ENCODE measurements around the gene PPIA.

DNA sequence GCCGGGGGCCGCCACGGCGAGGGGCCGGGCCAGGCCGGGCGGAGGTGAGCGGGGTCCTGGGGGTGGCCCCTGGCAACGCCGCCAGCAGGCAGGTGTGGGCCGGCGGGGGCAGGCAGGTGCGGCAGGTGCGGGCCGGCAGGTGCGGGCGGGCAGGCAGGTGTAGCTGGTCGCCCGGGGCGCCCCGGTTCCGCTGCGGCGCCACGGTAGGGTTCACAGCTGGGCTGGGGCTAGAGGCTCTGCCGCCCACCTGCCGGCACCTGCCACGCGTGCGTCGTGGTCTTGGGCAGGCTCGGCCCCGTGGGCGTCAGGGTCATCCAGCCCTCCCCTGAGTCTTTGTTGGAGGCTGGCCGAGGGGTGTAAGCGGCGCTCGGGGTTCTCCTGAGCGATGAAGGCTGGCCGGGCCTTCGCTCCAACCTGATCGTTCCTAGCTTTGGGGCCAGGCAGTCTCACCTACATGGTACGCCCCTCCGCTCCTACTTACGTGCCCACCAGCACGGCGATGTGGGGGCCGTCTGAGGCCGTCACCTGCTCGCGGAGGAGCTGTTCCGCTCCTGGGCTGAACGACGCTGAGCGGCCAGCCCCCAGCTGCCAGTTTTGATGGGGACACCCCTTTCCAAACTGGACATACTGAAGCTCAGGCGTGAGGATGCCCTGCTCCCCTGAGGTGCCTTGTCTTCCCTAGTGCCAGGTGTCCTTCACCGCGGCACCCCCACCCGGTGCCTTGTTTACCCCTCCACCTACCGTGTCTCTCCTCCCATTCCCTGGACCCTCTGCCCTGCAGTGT, 47.3 kb upstream of the PPIA start:
- TF ChIP-seq, protein P1, sequence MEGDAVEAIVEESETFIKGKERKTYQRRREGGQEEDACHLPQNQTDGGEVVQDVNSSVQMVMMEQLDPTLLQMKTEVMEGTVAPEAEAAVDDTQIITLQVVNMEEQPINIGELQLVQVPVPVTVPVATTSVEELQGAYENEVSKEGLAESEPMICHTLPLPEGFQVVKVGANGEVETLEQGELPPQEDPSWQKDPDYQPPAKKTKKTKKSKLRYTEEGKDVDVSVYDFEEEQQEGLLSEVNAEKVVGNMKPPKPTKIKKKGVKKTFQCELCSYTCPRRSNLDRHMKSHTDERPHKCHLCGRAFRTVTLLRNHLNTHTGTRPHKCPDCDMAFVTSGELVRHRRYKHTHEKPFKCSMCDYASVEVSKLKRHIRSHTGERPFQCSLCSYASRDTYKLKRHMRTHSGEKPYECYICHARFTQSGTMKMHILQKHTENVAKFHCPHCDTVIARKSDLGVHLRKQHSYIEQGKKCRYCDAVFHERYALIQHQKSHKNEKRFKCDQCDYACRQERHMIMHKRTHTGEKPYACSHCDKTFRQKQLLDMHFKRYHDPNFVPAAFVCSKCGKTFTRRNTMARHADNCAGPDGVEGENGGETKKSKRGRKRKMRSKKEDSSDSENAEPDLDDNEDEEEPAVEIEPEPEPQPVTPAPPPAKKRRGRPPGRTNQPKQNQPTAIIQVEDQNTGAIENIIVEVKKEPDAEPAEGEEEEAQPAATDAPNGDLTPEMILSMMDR (IDR thresholded peaks at IDR 0.05): no peak
- TF ChIP-seq ZFX (IDR thresholded peaks at IDR 0.05; ENCODE audit: borderline replicate concordance): no peak

Measured in 22Rv1 (cell line).